ENCODE results near the gene PLD5.
A peak's percentile ranks its signal among the peaks of the same experiment; 100 is the strongest.
"Not testable (repeated sequence)": the region's sequence is repeated elsewhere in the genome, so short reads cannot be mapped to it uniquely, and the experiment has no call there.

The PLD5 gene

GRCh38 chr1:242489545-242489944 is 35.0 kb downstream of the PLD5 start:
- no peak for DNase-seq (ENCODE audit: low spot score)

GRCh38 chr1:242477944-242478343 is 46.6 kb downstream of the PLD5 start:
- no peak for DNase-seq (ENCODE audit: low spot score)

GRCh38 chr1:242470774-242471173 is 53.7 kb downstream of the PLD5 start:
- no peak for DNase-seq (ENCODE audit: low spot score)

GRCh38 chr1:242468784-242469183 is 55.7 kb downstream of the PLD5 start:
- peak; percentile 12 for DNase-seq (ENCODE audit: low spot score)

- DNase-seq (ENCODE audit: low spot score), result peak; percentile 45
Measured at GRCh38 chr1:242467556-242468145, 56.8 kb downstream of the PLD5 start.

GRCh38 chr1:242462867-242463266 is 61.6 kb downstream of the PLD5 start:
- no peak for DNase-seq (ENCODE audit: low spot score)

- DNase-seq (ENCODE audit: low spot score), result not testable (repeated sequence)
Measured at GRCh38 chr1:242459740-242460139, 64.8 kb downstream of the PLD5 start.

GRCh38 chr1:242456726-242457269 is 67.7 kb downstream of the PLD5 start:
- DNase-seq (ENCODE audit: low spot score), result no peak

- DNase-seq (ENCODE audit: low spot score), result no peak
Measured at GRCh38 chr1:242455052-242455361, 69.5 kb downstream of the PLD5 start.

GRCh38 chr1:242454262-242455051 is 70.0 kb downstream of the PLD5 start:
- DNase-seq (ENCODE audit: low spot score), result peak; percentile 25

GRCh38 chr1:242452573-242452972 is 71.9 kb downstream of the PLD5 start:
- no peak for DNase-seq (ENCODE audit: low spot score)

GRCh38 chr1:242449661-242450060 is 74.8 kb downstream of the PLD5 start:
- DNase-seq (ENCODE audit: low spot score), result no peak

GRCh38 chr1:242448910-242449645 is 75.4 kb downstream of the PLD5 start:
- DNase-seq (ENCODE audit: low spot score), result no peak

- DNase-seq (ENCODE audit: low spot score), result no peak
Measured at GRCh38 chr1:242447689-242448088, 76.8 kb downstream of the PLD5 start.

GRCh38 chr1:242440757-242441156 is 83.7 kb downstream of the PLD5 start:
- DNase-seq (ENCODE audit: low spot score), result no peak

- DNase-seq (ENCODE audit: low spot score), result no peak
Measured at GRCh38 chr1:242435200-242435599, 89.3 kb downstream of the PLD5 start.

- DNase-seq (ENCODE audit: low spot score), result no peak
Measured at GRCh38 chr1:242432491-242433095, 91.9 kb downstream of the PLD5 start.

GRCh38 chr1:242431786-242432185 is 92.7 kb downstream of the PLD5 start:
- no peak for DNase-seq (ENCODE audit: low spot score)

- DNase-seq (ENCODE audit: low spot score), result no peak
Measured at GRCh38 chr1:242430956-242431355, 93.5 kb downstream of the PLD5 start.

GRCh38 chr1:242428399-242429190 is 95.9 kb downstream of the PLD5 start:
- DNase-seq (ENCODE audit: low spot score), result no peak

GRCh38 chr1:242427519-242427918 is 97.0 kb downstream of the PLD5 start:
- DNase-seq (ENCODE audit: low spot score), result no peak
